Occipital lobe (tissue), 2 donors: ENCODE measurements around the gene TARS2. TPM values are rescaled to one million over a fixed set of nuclear protein-coding genes. Genes with fewer than 3 reads are reported as not detected.

Experiments
- DNase-seq: peaks from one replicate; lab custom pipeline; 2025; lab: John Stamatoyannopoulos, UW
- total RNA-seq: library from RNA; depleted of rRNA; stranded (reverse); fragments of >200 nt; gene quantifications from one replicate; pipeline ENCODE4 v1.2.3, GENCODE V29; 2014

Gene TARS2
- total RNA-seq, 1 donor from 2014 or later = 17.6 TPM

GRCh38 chr1:150537732-150538684 lies 50.8 kb downstream of the TARS2 start:
- no peak for DNase-seq

GRCh38 chr1:150543500-150544143 lies 56.4 kb downstream of the TARS2 start:
- no peak for DNase-seq

GRCh38 chr1:150544204-150544603 lies 57.0 kb downstream of the TARS2 start:
- DNase-seq = no peak

GRCh38 chr1:150545486-150546032 lies 58.3 kb downstream of the TARS2 start:
- no peak for DNase-seq

- no peak for DNase-seq
Observed at GRCh38 chr1:150546294-150546937, 59.2 kb downstream of the TARS2 start.

GRCh38 chr1:150548324-150548631 lies 61.1 kb downstream of the TARS2 start:
- no peak for DNase-seq

GRCh38 chr1:150548632-150549495 lies 61.6 kb downstream of the TARS2 start, which contains the start of gene ADAMTSL4:
TSS of gene ADAMTSL4 (plus strand) at chr1:150549408. CDS start at chr1:150552289, 2,881 bp downstream.
- no peak for DNase-seq

- DNase-seq = no peak
Observed at GRCh38 chr1:150549496-150550221, 62.4 kb downstream of the TARS2 start.

GRCh38 chr1:150550222-150551050 lies 63.2 kb downstream of the TARS2 start:
- no peak for DNase-seq

GRCh38 chr1:150551051-150551783 lies 64.0 kb downstream of the TARS2 start:
- no peak for DNase-seq

GRCh38 chr1:150551784-150552127 lies 64.5 kb downstream of the TARS2 start:
- DNase-seq = no peak

DNA sequence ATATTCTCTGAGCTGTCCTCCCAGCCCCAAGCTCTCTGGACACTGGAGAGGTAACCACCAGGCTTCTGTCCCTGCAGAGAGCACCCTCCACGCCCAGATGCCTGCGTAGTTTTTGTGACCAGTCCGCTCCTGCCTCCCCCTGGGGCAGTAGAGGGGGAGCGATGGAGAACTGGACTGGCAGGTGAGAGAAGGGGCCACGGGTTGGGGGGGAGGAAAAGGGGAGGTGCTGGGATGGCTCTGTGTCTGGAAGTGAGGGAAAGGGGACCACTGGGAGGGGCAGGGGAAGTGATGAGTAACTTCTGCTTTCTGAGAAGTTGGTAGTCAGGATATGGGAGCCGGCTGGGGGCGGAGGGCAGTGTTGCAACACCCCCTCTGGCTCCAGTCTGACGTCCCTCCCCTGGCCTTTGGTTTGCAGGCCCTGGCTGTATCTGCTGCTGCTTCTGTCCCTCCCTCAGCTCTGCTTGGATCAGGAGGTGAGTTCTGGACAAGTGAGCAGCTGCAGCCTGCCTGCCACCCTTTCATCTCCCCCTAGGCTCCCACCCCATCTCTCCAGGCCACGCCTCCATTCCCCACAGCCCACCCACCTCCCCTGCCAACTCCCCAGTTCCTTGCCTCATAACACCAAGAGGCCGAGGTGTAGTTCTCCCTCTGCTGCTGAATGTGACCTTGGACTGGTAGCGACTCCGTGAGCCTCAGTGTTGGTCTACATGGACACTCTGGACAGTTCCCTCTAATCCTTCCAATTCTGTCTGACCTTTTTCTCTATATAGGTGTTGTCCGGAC lies 65.1 kb downstream of the TARS2 start:
- DNase-seq = peak; percentile 25

- DNase-seq = no peak
Observed at GRCh38 chr1:150552911-150553289, 65.7 kb downstream of the TARS2 start.

- no peak for DNase-seq
Observed at GRCh38 chr1:150553392-150554085, 66.3 kb downstream of the TARS2 start.

DNA sequence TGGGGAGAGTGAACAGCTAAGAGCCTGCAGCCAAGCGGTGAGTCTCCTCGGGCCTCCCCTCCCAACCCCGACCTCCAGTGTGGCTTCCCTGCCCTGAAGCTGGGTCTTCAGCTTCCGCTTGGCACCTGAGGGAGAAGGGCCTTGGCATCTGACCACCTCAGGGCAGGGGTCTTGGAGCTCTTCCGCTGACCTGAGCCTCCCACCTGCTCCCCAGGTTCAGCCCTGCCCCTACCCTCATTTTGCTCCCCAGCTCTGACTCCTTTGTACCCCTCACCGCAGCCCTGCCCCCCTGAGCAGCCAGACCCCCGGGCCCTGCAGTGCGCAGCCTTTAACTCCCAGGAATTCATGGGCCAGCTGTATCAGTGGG lies 66.8 kb downstream of the TARS2 start:
- no peak for DNase-seq

DNA sequence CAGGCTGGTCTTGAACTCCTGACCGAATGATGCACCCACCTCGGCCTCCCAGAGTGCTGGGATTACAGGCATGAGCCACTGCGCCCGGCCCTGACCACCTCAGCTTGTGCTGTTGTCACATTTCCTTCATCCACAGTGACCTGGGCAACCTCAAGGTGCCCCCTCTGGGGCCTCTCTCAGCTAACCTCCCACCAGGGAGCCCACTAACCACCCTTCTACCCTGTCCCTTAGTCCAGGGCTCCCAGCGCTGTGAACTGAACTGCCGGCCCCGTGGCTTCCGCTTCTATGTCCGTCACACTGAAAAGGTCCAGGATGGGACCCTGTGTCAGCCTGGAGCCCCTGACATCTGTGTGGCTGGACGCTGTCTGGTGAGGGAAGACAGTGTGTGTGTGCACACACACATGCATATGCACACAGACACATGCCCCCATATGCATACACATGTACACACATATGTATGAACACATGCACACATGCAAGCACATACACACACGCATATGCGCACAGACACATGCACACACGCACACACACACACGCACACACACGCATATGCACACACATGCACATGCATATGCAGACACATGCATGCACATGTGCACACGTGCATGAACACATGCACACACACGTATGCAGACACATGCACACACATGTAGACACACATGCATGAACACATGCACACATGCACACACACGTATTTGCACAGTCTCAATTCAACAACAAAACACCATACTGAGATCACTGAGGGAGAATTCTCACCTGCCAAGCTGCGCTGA lies 68.2 kb downstream of the TARS2 start:
- DNase-seq = no peak
